Jurkat, Clone E6-1 (cell line): ENCODE measurements around the gene DUS4L.

ENCODE experiments used
- DNase-seq: peaks from one replicate; pipeline ENCODE4 v3.0.0-alpha.2; 2011; ENCODE audit warnings: low read depth, low spot score
- H3K4me3 ChIP-seq: 2 replicates; pipeline ENCODE4 v1.5.1; 2011; ENCODE audit warnings: mild to moderate bottlenecking, low read length, control low read depth, moderate library complexity

DUS4L gene

GRCh38 chr7:107579554-107579884 is 15.7 kb downstream of the DUS4L start:
- peak overlapping the region; percentile 80 for H3K4me3 ChIP-seq
- no peak for DNase-seq

GRCh38 chr7:107579885-107580715 is 16.3 kb downstream of the DUS4L start, which contains the start of gene BCAP29:
TSS of gene BCAP29 (plus strand) at chr7:107580246. CDS start at chr7:107580773, 527 bp downstream.
- peak; percentile 39 for DNase-seq
- H3K4me3 ChIP-seq, result peak within 1 kb of the TSS; percentile 80

- DNase-seq, result no peak
- peak overlapping the region; percentile 80 for H3K4me3 ChIP-seq
These were observed 17.1 kb downstream of the DUS4L start for GRCh38 chr7:107580716-107581383.

- no peak overlapping the region for H3K4me3 ChIP-seq
- no peak for DNase-seq
These were observed 17.7 kb downstream of the DUS4L start for GRCh38 chr7:107581387-107582013.

GRCh38 chr7:107582875-107583274 is 19.1 kb downstream of the DUS4L start:
- no peak for DNase-seq
- no peak overlapping the region for H3K4me3 ChIP-seq

GRCh38 chr7:107584716-107585115 is 20.9 kb downstream of the DUS4L start:
- no peak overlapping the region for H3K4me3 ChIP-seq
- DNase-seq, result no peak

GRCh38 chr7:107588529-107589130 is 24.9 kb downstream of the DUS4L start:
- H3K4me3 ChIP-seq, result no peak overlapping the region
- no peak for DNase-seq

GRCh38 chr7:107591421-107591820 is 27.6 kb downstream of the DUS4L start:
- no peak for DNase-seq

GRCh38 chr7:107592361-107593024 is 28.7 kb downstream of the DUS4L start:
- DNase-seq, result no peak
- no peak overlapping the region for H3K4me3 ChIP-seq

More at GRCh38 chr7:107591421-107591820, 27.6 kb downstream of the DUS4L start:
- H3K4me3 ChIP-seq, result no peak overlapping the region

GRCh38 chr7:107593025-107593410 is 29.2 kb downstream of the DUS4L start:
- no peak overlapping the region for H3K4me3 ChIP-seq
- DNase-seq, result no peak

- no peak overlapping the region for H3K4me3 ChIP-seq
- DNase-seq, result no peak
These were observed 31.4 kb downstream of the DUS4L start for GRCh38 chr7:107594961-107595737.

GRCh38 chr7:107596881-107597581 is 33.3 kb downstream of the DUS4L start:
- no peak for DNase-seq
- no peak overlapping the region for H3K4me3 ChIP-seq

- DNase-seq, result no peak
- no peak overlapping the region for H3K4me3 ChIP-seq
These were observed 33.8 kb downstream of the DUS4L start for GRCh38 chr7:107597582-107597916.

GRCh38 chr7:107597953-107598352 is 34.2 kb downstream of the DUS4L start:
- DNase-seq, result no peak
- H3K4me3 ChIP-seq, result no peak overlapping the region

- no peak overlapping the region for H3K4me3 ChIP-seq
- no peak for DNase-seq
These were observed 35.5 kb downstream of the DUS4L start for GRCh38 chr7:107599262-107599661.

GRCh38 chr7:107600816-107601215 is 37.0 kb downstream of the DUS4L start:
- H3K4me3 ChIP-seq, result no peak overlapping the region
- DNase-seq, result no peak

- no peak overlapping the region for H3K4me3 ChIP-seq
- no peak for DNase-seq
These were observed 41.5 kb downstream of the DUS4L start for GRCh38 chr7:107605218-107605815.

GRCh38 chr7:107606303-107606702 is 42.5 kb downstream of the DUS4L start:
- no peak for DNase-seq
- H3K4me3 ChIP-seq, result no peak overlapping the region
